ENCODE data around the gene ZBED5.

DNA sequence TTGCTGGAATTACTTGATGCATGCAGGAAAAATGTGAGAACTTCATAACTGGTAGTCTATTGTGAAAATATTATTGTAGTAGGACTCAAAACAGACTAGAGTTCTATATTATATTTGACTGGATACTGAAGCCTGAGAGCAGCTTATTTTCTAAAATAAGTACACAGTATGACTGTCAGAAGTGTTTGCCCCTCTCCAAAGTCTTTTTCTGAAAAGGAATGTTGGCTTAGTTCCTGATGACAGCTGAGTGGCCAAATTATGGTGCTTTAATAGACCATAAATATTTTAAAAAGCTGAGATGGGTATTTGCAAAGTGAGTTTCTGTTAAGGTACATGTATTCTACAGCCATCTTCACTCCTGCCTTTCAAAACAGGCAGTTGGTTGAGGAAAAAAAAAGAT is 13.1 kb downstream of the ZBED5 start:
- TF ChIP-seq POLR2AphosphoS5 (IDR thresholded peaks at IDR 0.05; ENCODE audit: low read depth, low read length) (no peak), POLR2A (IDR thresholded peaks at IDR 0.05; ENCODE audit: low read depth, low read length) (no peak), TAF1 (IDR thresholded peaks at IDR 0.05; ENCODE audit: low read depth, low read length) (no peak)

All from GM12891 (cell line).